HEK293 (cell line): ENCODE measurements around the gene MAP2.

Experiments
- CTCF ChIA-PET: fragments of 350-600 bp; formaldehyde crosslinking; extraction: SDS; loops from one replicate; lab custom pipeline; 2021; ENCODE audit warnings: antibody characterized with exemption; lab: Yijun Ruan, JAX
- POLR2A ChIA-PET: fragments of 300-600 bp; formaldehyde crosslinking; extraction: SDS; loops from one replicate; lab custom pipeline; 2020; ENCODE audit warnings: antibody characterized with exemption, inconsistent platforms; lab: Yijun Ruan, JAX
- H3K27ac ChIP-seq: fragments of 200-500 bp; sonication (Bioruptor generic); 2 replicates; pipeline ENCODE4 v1.5.1; 2014; ENCODE audit warnings: low read depth, low read length, control low read depth, inconsistent platforms; ENCODE audit errors: extremely low read depth
- H3K36me3 ChIP-seq, 2 experiments: fragments of 200-500 bp in 1 of 2; sonication (Bioruptor generic) in 1 of 2; 1 replicate in 1 of 2; 2 replicates in 1 of 2; pipeline ENCODE4 v1.5.1; 2014 to 2017; ENCODE audit warnings: inconsistent platforms in 2 of 2, low read length in 2 of 2; ENCODE audit not compliant: control insufficient read depth in 2 of 2, insufficient read depth in 1 of 2
- H3K4me1 ChIP-seq: fragments of 200-500 bp; sonication (Bioruptor generic); 2 replicates; pipeline ENCODE4 v1.5.1; 2014; ENCODE audit warnings: mild to moderate bottlenecking, low read length, inconsistent platforms; ENCODE audit not compliant: control insufficient read depth, insufficient read depth
- H3K4me3 ChIP-seq: 2 replicates; pipeline ENCODE4 v1.5.1; 2011; ENCODE audit warnings: low read depth, mild to moderate bottlenecking, control low read depth, low read length, moderate library complexity
- H3K9me3 ChIP-seq: fragments of 200-500 bp; sonication (Bioruptor generic); 2 replicates; pipeline ENCODE4 v1.5.1; 2014; ENCODE audit warnings: low read depth, low read length, inconsistent platforms; ENCODE audit not compliant: control insufficient read depth, insufficient read depth
- FEZF1 ChIP-seq: fragments of 450-650 bp; formaldehyde crosslinking; IDR thresholded peaks from 2 replicates; pipeline ENCODE4 v1.5.1; 2016; ENCODE audit warnings: missing biosample characterization, missing genetic modification characterization
- YY1 ChIP-seq: fragments of 450-650 bp; formaldehyde crosslinking; IDR thresholded peaks from 2 replicates; pipeline ENCODE4 v1.5.1; 2018; ENCODE audit warnings: missing biosample characterization, missing genetic modification characterization
- ZBTB10 ChIP-seq: fragments of 450-650 bp; formaldehyde crosslinking; IDR thresholded peaks from 2 replicates; pipeline ENCODE4 v1.5.1; 2016; ENCODE audit warnings: missing biosample characterization, missing genetic modification characterization
- ZBTB17 ChIP-seq: fragments of 450-650 bp; formaldehyde crosslinking; IDR thresholded peaks from 2 replicates; pipeline ENCODE4 v1.5.1; 2016; ENCODE audit warnings: missing biosample characterization, missing genetic modification characterization
- ZBTB49 ChIP-seq: fragments of 450-650 bp; formaldehyde crosslinking; IDR thresholded peaks from 2 replicates; pipeline ENCODE4 v1.5.1; 2016; ENCODE audit warnings: missing biosample characterization, missing genetic modification characterization, low read depth
- ZNF169 ChIP-seq: fragments of 450-650 bp; formaldehyde crosslinking; IDR thresholded peaks from 2 replicates; pipeline ENCODE4 v1.5.1; 2016; ENCODE audit warnings: missing biosample characterization, missing genetic modification characterization
- ZNF174 ChIP-seq: fragments of 450-650 bp; formaldehyde crosslinking; IDR thresholded peaks from 2 replicates; pipeline ENCODE4 v1.5.0; 2017; ENCODE audit warnings: missing biosample characterization, mild to moderate bottlenecking, missing genetic modification characterization
- ZNF239 ChIP-seq: fragments of 450-650 bp; formaldehyde crosslinking; IDR thresholded peaks from 2 replicates; pipeline ENCODE4 v1.5.1; 2016; ENCODE audit warnings: missing biosample characterization, missing genetic modification characterization
- ZNF394 ChIP-seq: fragments of 450-650 bp; formaldehyde crosslinking; IDR thresholded peaks from 2 replicates; pipeline ENCODE4 v1.5.1; 2016; ENCODE audit warnings: missing biosample characterization, missing genetic modification characterization, mild to moderate bottlenecking, moderate library complexity, borderline replicate concordance
- ZNF404 ChIP-seq: fragments of 450-650 bp; formaldehyde crosslinking; IDR thresholded peaks from 2 replicates; pipeline ENCODE4 v1.5.1; 2017; ENCODE audit warnings: missing biosample characterization, missing genetic modification characterization
- ZNF501 ChIP-seq: fragments of 450-650 bp; formaldehyde crosslinking; IDR thresholded peaks from 2 replicates; pipeline ENCODE4 v1.5.1; 2016; ENCODE audit warnings: missing biosample characterization, missing genetic modification characterization
- ZNF510 ChIP-seq: fragments of 450-650 bp; formaldehyde crosslinking; IDR thresholded peaks from 2 replicates; pipeline ENCODE4 v1.5.1; 2018; ENCODE audit warnings: mild to moderate bottlenecking, missing genetic modification characterization, missing biosample characterization; ENCODE audit not compliant: insufficient replicate concordance
- ZNF513 ChIP-seq: fragments of 450-650 bp; IDR thresholded peaks from 2 replicates; pipeline ENCODE4 v1.5.1; 2018; ENCODE audit warnings: missing biosample characterization, missing genetic modification characterization
- ZNF626 ChIP-seq: fragments of 450-650 bp; sonication (Bioruptor Pico); formaldehyde crosslinking; IDR thresholded peaks from 2 replicates; pipeline ENCODE4 v1.5.1; 2018; ENCODE audit warnings: missing biosample characterization, missing genetic modification characterization, inconsistent platforms
- ZNF658 ChIP-seq: fragments of 450-650 bp; formaldehyde crosslinking; IDR thresholded peaks from 2 replicates; pipeline ENCODE4; 2016; ENCODE audit warnings: missing biosample characterization, missing genetic modification characterization
- ZNF791 ChIP-seq: fragments of 450-650 bp; formaldehyde crosslinking; IDR thresholded peaks from 2 replicates; pipeline ENCODE4 v1.5.1; 2016; ENCODE audit warnings: missing biosample characterization, missing genetic modification characterization
- TF ChIP-seq, protein P1 (sequence below): fragments of 450-650 bp; formaldehyde crosslinking; IDR thresholded peaks from 2 replicates; pipeline ENCODE4; 2016; ENCODE audit warnings: missing biosample characterization, missing genetic modification characterization

MAP2 gene

DNA sequence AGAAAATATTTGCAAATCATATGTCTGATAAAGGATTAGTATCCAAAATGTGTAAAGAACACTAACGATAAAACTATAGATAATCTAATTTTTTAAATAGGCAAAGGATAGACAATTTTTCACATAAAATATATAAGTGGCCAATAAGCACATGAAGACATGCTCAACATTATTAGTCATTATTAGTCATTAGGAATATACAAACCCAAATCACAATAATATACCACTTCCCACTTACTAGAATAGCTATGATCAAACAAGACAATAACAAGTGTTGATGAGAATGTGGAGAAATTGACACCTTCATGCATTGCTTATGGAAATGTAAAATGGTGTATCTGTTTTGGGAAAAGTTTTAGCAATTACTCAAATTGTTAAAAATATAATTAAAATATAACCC is 12.6 kb upstream of the MAP2 start:
- H3K36me3 ChIP-seq = no peaks in the 10 kb centered on the region
- ChIA-PET CTCF (interaction anchor here (1.5 to 1.6 kb wide), 2 partner anchors 13 to 78 kb away, joined by 6 to 7 read pairs; no protein-coding TSS in a partner anchor), POLR2A (no interaction called here)
- no peaks in the 10 kb centered on the region for H3K4me1 ChIP-seq
- H3K4me3 ChIP-seq = no peak overlapping the region
- H3K9me3 ChIP-seq = no peaks in the 10 kb centered on the region
- TF ChIP-seq YY1 (tag by site-specific recombination) (no peak), ZNF658 (tag by site-specific recombination) (no peak), ZNF404 (no peak), ZBTB10 (tag by site-specific recombination) (no peak), ZNF510 (tag by site-specific recombination) (no peak), FEZF1 (no peak), ZNF626 (no peak)
- TF ChIP-seq, protein P1, sequence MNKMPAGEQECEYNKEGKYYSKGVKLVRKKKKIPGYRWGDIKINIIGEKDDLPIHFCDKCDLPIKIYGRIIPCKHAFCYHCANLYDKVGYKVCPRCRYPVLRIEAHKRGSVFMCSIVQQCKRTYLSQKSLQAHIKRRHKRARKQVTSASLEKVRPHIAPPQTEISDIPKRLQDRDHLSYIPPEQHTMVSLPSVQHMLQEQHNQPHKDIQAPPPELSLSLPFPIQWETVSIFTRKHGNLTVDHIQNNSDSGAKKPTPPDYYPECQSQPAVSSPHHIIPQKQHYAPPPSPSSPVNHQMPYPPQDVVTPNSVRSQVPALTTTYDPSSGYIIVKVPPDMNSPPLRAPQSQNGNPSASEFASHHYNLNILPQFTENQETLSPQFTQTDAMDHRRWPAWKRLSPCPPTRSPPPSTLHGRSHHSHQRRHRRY (tag by site-specific recombination) = no peak
- no peak overlapping the region for H3K27ac ChIP-seq

- Histone ChIP-seq H3K36me3 (no peaks in the 10 kb centered on the region), H3K4me3 (no peak overlapping the region), H3K27ac (no peak overlapping the region), H3K9me3 (no peaks in the 10 kb centered on the region), H3K4me1 (no peaks in the 10 kb centered on the region)
- TF ChIP-seq ZBTB17 (no peak), ZNF513 (no peak), ZNF169 (tag by site-specific recombination) (no peak), ZNF501 (no peak), ZBTB49 (tag by site-specific recombination) (no peak), ZNF239 (tag by site-specific recombination) (no peak), ZNF791 (tag by site-specific recombination) (no peak), ZNF394 (tag by site-specific recombination) (no peak), YY1 (tag by site-specific recombination) (no peak), ZNF174 (tag by site-specific recombination) (no peak)
- CTCF ChIA-PET = interaction anchor here (0.7 kb wide), 1 partner anchor 9 kb away, joined by 3 read pairs; no protein-coding TSS in a partner anchor
- POLR2A ChIA-PET = no interaction called here
Observed at GRCh38 chr2:209411718-209412117, 12.1 kb upstream of the MAP2 start.
